ENCODE results near the gene ZBTB7C.

DNA sequence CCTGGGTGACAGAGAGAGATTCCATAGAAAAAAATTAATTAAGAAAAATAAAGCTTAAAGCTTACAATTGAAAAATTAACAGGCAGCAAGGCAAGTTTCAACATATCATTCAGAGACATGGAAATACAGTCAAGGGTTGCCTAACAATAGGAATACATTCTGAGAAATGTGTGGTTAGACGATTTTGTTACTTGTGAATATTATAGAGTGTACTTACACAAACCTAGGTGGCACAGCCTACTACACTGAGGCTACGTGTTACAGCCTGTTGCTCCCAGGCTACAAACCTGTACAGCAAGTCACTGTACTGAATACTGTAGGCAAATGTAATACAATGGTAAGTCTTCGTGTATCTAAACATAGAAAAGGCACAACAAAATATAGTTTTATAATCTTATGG is 27.7 kb upstream of the ZBTB7C start:
- TF ChIP-seq, protein P1, sequence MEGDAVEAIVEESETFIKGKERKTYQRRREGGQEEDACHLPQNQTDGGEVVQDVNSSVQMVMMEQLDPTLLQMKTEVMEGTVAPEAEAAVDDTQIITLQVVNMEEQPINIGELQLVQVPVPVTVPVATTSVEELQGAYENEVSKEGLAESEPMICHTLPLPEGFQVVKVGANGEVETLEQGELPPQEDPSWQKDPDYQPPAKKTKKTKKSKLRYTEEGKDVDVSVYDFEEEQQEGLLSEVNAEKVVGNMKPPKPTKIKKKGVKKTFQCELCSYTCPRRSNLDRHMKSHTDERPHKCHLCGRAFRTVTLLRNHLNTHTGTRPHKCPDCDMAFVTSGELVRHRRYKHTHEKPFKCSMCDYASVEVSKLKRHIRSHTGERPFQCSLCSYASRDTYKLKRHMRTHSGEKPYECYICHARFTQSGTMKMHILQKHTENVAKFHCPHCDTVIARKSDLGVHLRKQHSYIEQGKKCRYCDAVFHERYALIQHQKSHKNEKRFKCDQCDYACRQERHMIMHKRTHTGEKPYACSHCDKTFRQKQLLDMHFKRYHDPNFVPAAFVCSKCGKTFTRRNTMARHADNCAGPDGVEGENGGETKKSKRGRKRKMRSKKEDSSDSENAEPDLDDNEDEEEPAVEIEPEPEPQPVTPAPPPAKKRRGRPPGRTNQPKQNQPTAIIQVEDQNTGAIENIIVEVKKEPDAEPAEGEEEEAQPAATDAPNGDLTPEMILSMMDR (IDR thresholded peaks at IDR 0.05): no peak
- TF ChIP-seq POLR2A (IDR thresholded peaks at IDR 0.05) (no peak), EP300 (IDR thresholded peaks at IDR 0.05) (no peak)
